Kidney (tissue), 14 donors: Measurements from ENCODE around the gene OR51B2. TPM values are rescaled to one million over a fixed set of nuclear protein-coding genes. Genes with fewer than 3 reads are reported as not detected.

Experiments
- DNase-seq, 5 donors: peaks; one replicate each; pipeline ENCODE4 v3.0.0-alpha.2; 2013 to 2020
- FAIRE-seq: peaks from 2 replicates; lab custom pipeline; 2012; peaks lifted over from hg19 to GRCh38; lab: Jason Lieb, UNC
- H3K27ac ChIP-seq, 2 donors: one replicate each; pipeline ENCODE4 v1.7.0; 2013; ENCODE audit warnings: low read depth in 2 of 2, low read length in 2 of 2, inconsistent platforms in 1 of 2
- H3K27me3 ChIP-seq: one replicate; pipeline ENCODE4 v1.7.1; 2013; ENCODE audit warnings: low read length, inconsistent platforms; ENCODE audit not compliant: control insufficient read depth, insufficient read depth
- H3K36me3 ChIP-seq, 3 donors: one replicate each; pipeline versions ENCODE4 v1.7.0 to v1.7.1; 2013; ENCODE audit warnings: low read length in 3 of 3, control low read depth in 1 of 3, inconsistent platforms in 1 of 3; ENCODE audit not compliant: insufficient read depth in 3 of 3, control insufficient read depth in 2 of 3
- H3K4me1 ChIP-seq, 3 donors: one replicate each; pipeline versions ENCODE4 v1.7.0 to v1.7.1; 2013; ENCODE audit warnings: low read length in 3 of 3, inconsistent platforms in 1 of 3, low read depth in 1 of 3; ENCODE audit not compliant: control insufficient read depth in 2 of 3, insufficient read depth in 2 of 3
- H3K4me3 ChIP-seq, 3 donors: one replicate each; pipeline versions ENCODE4 v1.7.0 to v1.8.1; 2013; ENCODE audit warnings: low read length in 3 of 3, control low read depth in 1 of 3, inconsistent platforms in 1 of 3
- H3K9ac ChIP-seq, 3 donors: one replicate each; pipeline versions ENCODE4 v1.7.0 to v1.7.1; 2013; ENCODE audit warnings: low read length in 3 of 3, control low read depth in 1 of 3, inconsistent platforms in 1 of 3
- H3K9me3 ChIP-seq, 3 donors: one replicate each; pipeline versions ENCODE4 v1.7.0 to v1.7.1; 2013; ENCODE audit warnings: low read length in 3 of 3, control low read depth in 1 of 3, inconsistent platforms in 1 of 3; ENCODE audit not compliant: control insufficient read depth in 2 of 3, insufficient read depth in 1 of 3
- CTCF ChIP-seq: IDR thresholded peaks from 3 replicates; pipeline ENCODE4 v1.5.1; 2012; ENCODE audit warnings: mild to moderate bottlenecking, moderate library complexity, borderline replicate concordance; ENCODE audit not compliant: insufficient read depth; ENCODE audit errors: extremely low read depth
- intact Hi-C: fragments of 100-400 bp; cut with DNase I; formaldehyde crosslinking; loops from one replicate; pipeline ENCODE4 v1.11.1; 2022
- polyA plus RNA-seq: library from polyadenylated mRNA; stranded (reverse); fragments of 350-450 nt; fragmentation: Illumina TruSeq; extraction: RNeasy Lipid Tissue Mini Kit (QIAGEN cat#74804); gene quantifications from one replicate; pipeline ENCODE4 v1.2.3, GENCODE V29; 2014; ENCODE audit warnings: low read depth, low replicate concordance; ENCODE audit not compliant: insufficient read depth
- total RNA-seq: library from RNA; stranded (reverse); fragmentation: NEBNext Ultra II Directional; extraction: Animal tissue kit (Norgen Biotek cat#: 25700); gene quantifications from one replicate; pipeline ENCODE4 v1.2.1, GENCODE V29; 2021
- donor health status: control.
- donor health status: control.
- donor health status: control.
- donor health status: control.
- donor health status: control.
- donor health status: DM: yes; HTN: yes; CAD: no.
- donor health status: Normal renal cell carcinoma (clear cell type).

Gene OR51B2
- total and polyA plus RNA-seq, 2 donors from 2014 or later = not detected

GRCh38 chr11:5279471-5280090 is 44.5 kb downstream of the OR51B2 start:
- DNase-seq = no peak
- intact Hi-C loops = no loop called here
- no peaks in the 10 kb centered on the region for H3K27me3 ChIP-seq
- H3K9ac ChIP-seq = no peak overlapping the region
- H3K27ac ChIP-seq = no peak overlapping the region
- H3K9me3 ChIP-seq = no peaks in the 10 kb centered on the region
- H3K4me1 ChIP-seq = no peaks in the 10 kb centered on the region
- H3K36me3 ChIP-seq = no peaks in the 10 kb centered on the region
- H3K4me3 ChIP-seq = no peak overlapping the region
- FAIRE-seq = no peak
- TF ChIP-seq CTCF = no peak

GRCh38 chr11:5277807-5278382 is 46.2 kb downstream of the OR51B2 start:
- intact Hi-C loops = no loop called here
- no peak overlapping the region for H3K9ac ChIP-seq
- no peaks in the 10 kb centered on the region for H3K9me3 ChIP-seq
- no peaks in the 10 kb centered on the region for H3K27me3 ChIP-seq
- DNase-seq (no peak), FAIRE-seq (no peak)
- H3K4me3 ChIP-seq = no peak overlapping the region
- no peaks in the 10 kb centered on the region for H3K36me3 ChIP-seq
- no peak for TF ChIP-seq CTCF
- no peaks in the 10 kb centered on the region for H3K4me1 ChIP-seq
- no peak overlapping the region for H3K27ac ChIP-seq

- intact Hi-C loops = no loop called here
- TF ChIP-seq CTCF = no peak
- no peak for FAIRE-seq
- Histone ChIP-seq H3K9ac (no peak overlapping the region), H3K9me3 (no peaks in the 10 kb centered on the region), H3K27ac (no peak overlapping the region), H3K36me3 (no peaks in the 10 kb centered on the region), H3K4me3 (no peak overlapping the region), H3K27me3 (no peaks in the 10 kb centered on the region), H3K4me1 (no peaks in the 10 kb centered on the region)
- DNase-seq = no peak
These were observed 47.4 kb downstream of the OR51B2 start for GRCh38 chr11:5276697-5277096.
